AG08395 (cell line): ENCODE data around the gene SPACA9.

Experiments
- DNase-seq: peaks from one replicate; pipeline ENCODE4 v3.0.0; 2012; ENCODE audit warnings: mixed read lengths, low spot score

SPACA9 gene

GRCh38 chr9:132894862-132895835 is 16.5 kb downstream of the SPACA9 start:
- no peak for DNase-seq

- no peak for DNase-seq
Observed at GRCh38 chr9:132896264-132896663, 17.6 kb downstream of the SPACA9 start.

- DNase-seq: no peak
Observed at GRCh38 chr9:132896906-132897305, 18.2 kb downstream of the SPACA9 start.

GRCh38 chr9:132898051-132898450 is 19.4 kb downstream of the SPACA9 start:
- no peak for DNase-seq

DNA sequence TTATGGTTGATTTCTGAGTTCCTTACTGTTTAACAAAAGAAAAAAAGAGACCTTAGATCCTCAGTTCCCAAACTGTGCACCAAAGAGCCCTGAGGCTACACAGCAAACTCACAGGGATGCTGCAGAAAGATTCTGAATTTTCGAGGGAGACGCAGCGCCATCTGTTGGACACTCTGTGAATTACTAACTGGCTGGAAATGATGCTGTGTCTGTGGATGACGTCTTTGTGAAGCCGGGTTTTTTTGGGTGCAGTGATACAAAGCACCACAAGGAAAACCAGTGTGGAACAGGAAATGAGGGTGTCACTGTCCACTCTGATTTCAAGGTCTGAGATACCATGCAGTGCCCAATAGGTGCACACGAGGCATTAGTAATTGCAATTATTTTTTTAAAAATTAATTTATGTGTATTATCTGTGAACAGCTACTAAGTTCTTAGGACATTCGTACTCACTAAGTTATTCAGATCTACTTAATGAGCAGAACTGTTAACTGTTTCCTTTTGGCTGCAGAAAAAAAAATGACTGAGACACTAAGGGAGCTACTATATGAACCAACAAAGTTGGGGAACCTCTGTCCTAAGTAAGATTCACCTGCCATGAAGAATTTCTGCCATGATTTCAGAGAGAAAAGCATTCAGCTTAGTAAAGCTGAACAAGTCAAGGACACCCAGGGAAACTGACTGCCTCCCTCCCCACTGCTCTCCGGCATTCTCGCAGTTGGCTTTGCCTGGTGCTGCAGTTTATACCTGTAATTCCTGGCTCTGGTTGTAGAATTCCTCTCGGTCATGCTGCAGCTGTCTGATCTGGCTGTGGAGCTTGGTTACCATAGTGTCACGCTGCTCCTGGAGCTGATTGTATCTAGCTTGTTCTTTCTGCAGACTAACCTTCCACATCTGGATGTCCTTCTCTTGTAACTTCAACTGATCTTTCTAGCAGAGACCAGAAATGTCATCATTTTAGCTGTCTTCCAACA is 23.4 kb downstream of the SPACA9 start:
- peak; percentile 94 for DNase-seq

DNA sequence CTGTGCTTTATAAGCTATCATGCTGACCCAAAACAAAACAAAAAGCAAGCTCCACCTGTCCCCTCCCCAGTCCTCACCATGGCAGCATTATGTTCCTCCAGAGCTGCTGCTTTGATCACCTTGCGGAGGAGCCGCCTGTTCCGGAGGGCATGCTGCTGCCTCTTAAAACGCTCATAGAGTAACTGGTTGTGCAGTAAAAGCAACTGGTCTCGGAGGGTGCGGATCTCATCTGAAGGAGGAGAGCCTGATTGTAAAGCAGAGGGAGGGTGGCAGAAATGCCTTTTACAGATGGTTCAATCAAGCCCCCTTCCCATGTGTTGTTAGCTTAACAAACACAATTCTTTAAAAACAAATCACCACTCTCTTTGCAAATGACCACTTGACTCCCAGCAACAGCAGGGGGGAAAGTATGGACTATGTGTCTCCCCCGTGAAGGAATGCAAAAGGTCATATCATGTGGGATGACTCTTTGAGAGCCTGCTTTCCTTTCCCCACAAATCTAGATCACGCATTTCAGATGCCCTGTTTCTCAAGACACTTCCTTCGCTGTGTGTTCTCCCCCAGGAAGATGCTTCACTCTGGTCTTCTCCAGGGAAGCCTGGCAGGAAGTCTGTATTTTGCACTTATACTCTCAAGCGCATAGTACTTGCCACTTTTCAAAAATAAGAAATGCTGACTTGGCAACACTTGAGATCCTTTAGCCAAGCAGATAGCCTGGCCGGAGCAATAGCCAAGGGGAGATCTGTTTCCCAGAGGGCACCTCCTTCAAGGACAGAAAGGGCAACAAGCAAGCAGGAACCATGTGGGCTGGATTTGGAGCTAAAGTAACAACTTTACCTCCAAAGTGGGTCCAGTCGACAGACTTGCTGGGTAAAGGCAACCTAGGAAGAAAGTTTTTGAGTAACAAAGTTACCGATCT is 25.1 kb downstream of the SPACA9 start:
- no peak for DNase-seq

- DNase-seq: no peak
Observed at GRCh38 chr9:132905726-132906125, 27.0 kb downstream of the SPACA9 start.

DNA sequence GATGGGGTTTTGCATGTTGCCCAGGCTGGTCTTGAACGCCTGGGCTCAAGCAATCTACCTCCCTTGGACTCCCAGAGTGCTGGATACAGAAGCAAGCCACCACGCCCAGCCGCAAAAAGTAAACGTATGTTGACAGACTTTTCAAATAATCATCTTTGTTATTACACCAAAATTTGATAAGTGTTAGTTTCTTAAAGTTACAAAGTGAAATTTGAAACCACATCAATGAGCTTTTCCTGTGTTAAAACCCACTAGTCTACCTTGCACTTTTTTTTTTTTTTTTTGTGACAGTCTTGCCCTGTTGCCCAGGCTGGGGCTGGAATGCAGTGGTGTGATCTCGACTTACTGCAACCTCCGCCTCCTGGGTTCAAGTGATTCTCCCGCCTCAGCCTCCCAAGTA is 29.9 kb downstream of the SPACA9 start:
- no peak for DNase-seq

- DNase-seq: no peak
Observed at GRCh38 chr9:132909311-132909710, 30.6 kb downstream of the SPACA9 start.

DNA sequence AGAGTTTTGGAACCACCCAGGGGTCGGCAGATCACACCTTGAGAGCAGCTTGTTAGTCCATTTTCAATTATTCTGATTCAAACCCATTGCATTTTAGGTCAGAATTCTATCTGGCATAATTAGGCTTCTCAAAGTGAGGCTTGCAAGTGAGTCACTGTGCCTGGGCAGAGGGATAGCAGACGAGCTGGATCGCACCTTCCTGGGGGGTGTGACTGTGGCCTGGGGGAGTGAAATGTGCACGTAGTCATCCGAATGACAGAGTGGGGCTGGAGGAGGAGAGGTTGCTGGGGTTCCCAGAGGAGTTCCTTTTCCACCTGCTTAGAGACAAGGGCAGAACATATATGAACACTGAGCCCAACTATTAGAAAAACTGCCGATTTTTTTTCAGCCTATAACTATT is 31.7 kb downstream of the SPACA9 start:
- no peak for DNase-seq

DNA sequence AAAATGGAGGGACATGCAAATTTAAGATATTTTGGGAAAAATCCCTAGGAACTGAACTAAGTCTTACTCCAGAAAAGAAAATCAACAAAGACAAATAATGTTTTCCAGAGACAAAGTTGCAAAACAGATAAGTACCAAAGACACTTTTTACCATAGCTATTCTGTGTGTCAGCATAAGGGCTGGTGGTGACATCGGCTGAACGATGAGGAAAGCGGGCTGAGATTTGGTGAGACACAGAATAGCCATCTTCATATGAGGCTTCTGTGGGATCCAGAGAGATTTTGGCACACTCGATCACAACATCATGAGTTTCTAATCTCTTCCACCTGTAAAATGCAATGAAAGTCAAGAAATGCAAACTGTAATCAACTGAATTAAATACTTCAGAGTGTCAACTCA is 33.4 kb downstream of the SPACA9 start:
- no peak for DNase-seq

- DNase-seq: no peak
Observed at GRCh38 chr9:132914924-132915323, 36.2 kb downstream of the SPACA9 start.

GRCh38 chr9:132919614-132920268 is 41.0 kb downstream of the SPACA9 start:
- no peak for DNase-seq

DNA sequence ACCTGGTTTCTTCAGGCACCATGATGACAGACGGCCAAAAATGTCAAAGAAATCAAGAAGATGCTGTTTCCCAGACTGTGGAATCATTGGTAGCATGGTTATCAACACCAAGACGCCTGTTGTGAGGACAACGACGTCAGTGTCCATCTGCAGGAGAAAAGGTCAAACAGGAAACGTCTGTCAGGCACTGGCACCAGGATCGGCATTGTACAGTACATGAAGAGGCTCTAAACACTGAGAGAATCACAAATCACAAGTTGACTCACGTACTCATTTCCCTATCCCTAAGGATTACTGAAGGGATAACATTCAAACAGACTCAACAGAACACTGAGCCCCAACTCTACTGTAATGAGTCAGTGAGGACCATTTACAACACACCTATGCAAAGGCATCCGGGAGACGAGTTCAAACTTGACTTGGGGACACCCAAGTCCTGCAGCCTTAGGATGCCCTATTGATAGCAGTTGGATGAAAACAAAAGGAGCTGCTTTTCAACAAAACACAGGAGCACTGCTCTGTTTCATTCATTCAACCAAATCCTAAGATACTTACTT is 44.7 kb downstream of the SPACA9 start:
- DNase-seq: no peak

- no peak for DNase-seq
Observed at GRCh38 chr9:132927704-132928103, 49.0 kb downstream of the SPACA9 start.

GRCh38 chr9:132931178-132931735 is 52.6 kb downstream of the SPACA9 start:
- DNase-seq: no peak

DNA sequence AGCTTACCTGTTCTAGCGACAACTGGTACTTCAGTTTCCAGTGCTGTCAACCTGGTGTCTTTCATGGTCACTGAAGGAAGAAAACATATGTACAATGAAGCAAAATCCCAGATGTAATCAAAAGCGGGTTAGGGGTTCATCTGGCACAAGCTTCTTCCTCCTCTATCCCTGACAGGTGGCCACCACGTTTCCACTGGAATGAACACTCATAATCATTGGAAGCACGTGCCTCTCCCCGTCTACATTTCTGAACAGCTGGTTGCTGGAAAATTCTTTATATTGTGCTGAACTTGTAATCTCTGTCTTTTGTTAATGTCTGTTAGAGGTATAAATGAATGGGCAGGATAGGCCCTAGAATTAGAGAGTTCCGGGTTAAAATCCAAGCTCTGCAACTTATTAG is 56.3 kb downstream of the SPACA9 start:
- DNase-seq: no peak

DNA sequence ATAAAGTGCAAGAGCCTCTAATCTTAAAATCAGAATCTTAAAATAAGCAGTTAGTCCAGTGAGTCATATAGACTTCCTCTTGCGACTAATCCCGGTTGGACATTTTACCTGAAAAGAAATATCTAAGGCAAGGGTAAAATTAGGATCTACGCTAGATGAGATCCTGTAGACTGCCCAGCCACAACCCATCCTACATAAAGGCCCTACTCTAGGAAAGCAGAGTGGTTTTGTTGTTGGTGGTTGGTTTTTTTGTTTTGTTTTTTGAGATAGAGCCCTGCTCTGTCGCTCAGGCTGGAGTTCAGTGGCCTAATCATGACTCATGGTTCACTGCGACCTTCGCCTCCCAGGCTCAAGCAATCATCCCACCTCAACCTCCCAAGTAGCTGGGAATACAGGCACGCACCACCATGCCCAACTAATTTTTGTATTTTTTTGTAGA is 58.8 kb downstream of the SPACA9 start:
- no peak for DNase-seq

- no peak for DNase-seq
Observed at GRCh38 chr9:132939169-132939568, 60.5 kb downstream of the SPACA9 start.
